Fibroblast of lung (primary cell): ENCODE measurements around the gene MCTP1. TPM values are rescaled to one million over a fixed set of nuclear protein-coding genes. Genes with fewer than 3 reads are reported as not detected.

ENCODE experiments used
- DNase-seq, 2 donors: peaks; one replicate each; pipeline versions ENCODE4 v3.0.0 to v3.0.0-alpha.2; 2010; ENCODE audit warnings: low read depth in 2 of 2
- H2AFZ ChIP-seq: 2 replicates; pipeline ENCODE4 v1.5.1; 2012; ENCODE audit warnings: low read length, control low read depth, inconsistent platforms
- H3K27ac ChIP-seq: 2 replicates; pipeline ENCODE4 v1.5.1; 2011; ENCODE audit warnings: low read length, control low read depth; ENCODE audit not compliant: insufficient read depth
- H3K27me3 ChIP-seq: 2 replicates; pipeline ENCODE4 v1.5.1; 2011; ENCODE audit warnings: mild to moderate bottlenecking, low read length; ENCODE audit not compliant: control insufficient read depth, insufficient read depth
- H3K36me3 ChIP-seq: 2 replicates; pipeline ENCODE4 v1.5.1; 2011; ENCODE audit warnings: low read length; ENCODE audit not compliant: control insufficient read depth, insufficient read depth
- H3K4me1 ChIP-seq: 2 replicates; pipeline ENCODE4 v1.5.1; 2011; ENCODE audit warnings: low read length; ENCODE audit not compliant: control insufficient read depth, insufficient read depth; ENCODE audit errors: extremely low read depth
- H3K4me2 ChIP-seq: 2 replicates; pipeline ENCODE4 v1.5.1; 2011; ENCODE audit warnings: low read length, control low read depth; ENCODE audit not compliant: insufficient read depth; ENCODE audit errors: extremely low read depth
- H3K4me3 ChIP-seq, 4 experiments: fragments of 200-600 bp in 1 of 4; sonication (generic) in 1 of 4; replicated peaks in 1 of 4; 2 replicates each; pipeline ENCODE4 v1.5.1; 2011 to 2016; ENCODE audit warnings: low read length in 4 of 4, low read depth in 3 of 4, mild to moderate bottlenecking in 3 of 4, control low read depth in 2 of 4, inconsistent platforms in 1 of 4, mixed read lengths in 1 of 4; ENCODE audit not compliant: insufficient read depth in 1 of 4; ENCODE audit errors: control extremely low read depth in 1 of 4
- H3K79me2 ChIP-seq: 2 replicates; pipeline ENCODE4 v1.5.1; 2012; ENCODE audit warnings: mild to moderate bottlenecking, low read length, inconsistent platforms; ENCODE audit not compliant: control insufficient read depth, insufficient read depth
- H3K9ac ChIP-seq: 2 replicates; pipeline ENCODE4 v1.5.1; 2011; ENCODE audit warnings: mild to moderate bottlenecking, low read length, control low read depth; ENCODE audit not compliant: insufficient read depth
- H3K9me3 ChIP-seq: 2 replicates; pipeline ENCODE4 v1.5.1; 2012; ENCODE audit warnings: low read depth, low read length; ENCODE audit not compliant: control insufficient read depth, insufficient read depth
- H4K20me1 ChIP-seq: 2 replicates; pipeline ENCODE4 v1.5.1; 2011; ENCODE audit warnings: low read length; ENCODE audit not compliant: control insufficient read depth, insufficient read depth; ENCODE audit errors: extremely low read depth
- EZH2 ChIP-seq: IDR thresholded peaks from 2 replicates; pipeline ENCODE4 v1.5.1; 2012; ENCODE audit warnings: low read length, control low read depth, mild to moderate bottlenecking; ENCODE audit errors: missing control alignments
- polyA plus RNA-seq, 2 donors: library from polyadenylated mRNA; depleted of rRNA in 1 of 2; stranded (reverse) in 1 of 2; unstranded in 1 of 2; fragments of >200 nt; gene quantifications; 2 replicates each; pipeline ENCODE4 v1.2.1, GENCODE V29; 2011 to 2012; ENCODE audit warnings: missing spikeins in 1 of 2
- total RNA-seq: library from RNA; depleted of rRNA; stranded (reverse); fragments of >200 nt; gene quantifications from 2 replicates; pipeline ENCODE4 v1.2.1, GENCODE V29; 2014
- TF ChIP-seq, protein P1 (sequence below), 2 donors: IDR thresholded peaks in 1 of 2; conservative IDR thresholded peaks in 1 of 2; 1 replicate in 1 of 2; 2 replicates in 1 of 2; pipeline ENCODE4 v1.5.1; 2011 to 2012; ENCODE audit warnings: low read length in 2 of 2, control low read depth in 1 of 2, inconsistent platforms in 1 of 2, low read depth in 1 of 2, mild to moderate bottlenecking in 1 of 2

MCTP1 gene
- total and polyA plus RNA-seq, 2 donors (not counting 1 experiment from before 2014, with no cell fraction given), result 0.78 to 7.9 TPM

DNA sequence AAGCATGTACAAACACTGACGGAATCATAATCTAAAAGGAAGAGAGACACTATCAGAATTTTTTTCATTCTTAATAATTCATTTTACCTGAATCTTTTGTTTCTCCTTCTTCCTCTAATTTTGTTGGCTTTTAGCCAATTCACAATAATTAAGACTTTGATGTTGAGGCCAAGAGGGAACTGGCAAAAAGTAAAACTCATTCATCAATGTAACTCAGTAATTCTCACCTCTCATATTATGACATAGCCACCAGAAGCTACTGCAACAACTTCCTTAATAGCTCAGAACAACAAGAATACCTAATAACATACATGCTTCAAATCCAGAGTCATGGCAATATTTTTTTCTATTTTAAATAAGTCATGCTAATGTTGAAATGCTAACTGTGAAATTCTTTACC lies 64.5 kb downstream of the MCTP1 start:
- H3K4me2 ChIP-seq, result no peak overlapping the region
- H4K20me1 ChIP-seq, result no peaks in the 10 kb centered on the region
- no peak overlapping the region for H2AFZ ChIP-seq
- H3K9me3 ChIP-seq, result no peaks in the 10 kb centered on the region
- H3K4me3 ChIP-seq, result no peak overlapping the region
- H3K27ac ChIP-seq, result no peak overlapping the region
- no peak overlapping the region for H3K9ac ChIP-seq
- no peaks in the 10 kb centered on the region for H3K4me1 ChIP-seq
- TF ChIP-seq EZH2, result no peak
- TF ChIP-seq, protein P1, sequence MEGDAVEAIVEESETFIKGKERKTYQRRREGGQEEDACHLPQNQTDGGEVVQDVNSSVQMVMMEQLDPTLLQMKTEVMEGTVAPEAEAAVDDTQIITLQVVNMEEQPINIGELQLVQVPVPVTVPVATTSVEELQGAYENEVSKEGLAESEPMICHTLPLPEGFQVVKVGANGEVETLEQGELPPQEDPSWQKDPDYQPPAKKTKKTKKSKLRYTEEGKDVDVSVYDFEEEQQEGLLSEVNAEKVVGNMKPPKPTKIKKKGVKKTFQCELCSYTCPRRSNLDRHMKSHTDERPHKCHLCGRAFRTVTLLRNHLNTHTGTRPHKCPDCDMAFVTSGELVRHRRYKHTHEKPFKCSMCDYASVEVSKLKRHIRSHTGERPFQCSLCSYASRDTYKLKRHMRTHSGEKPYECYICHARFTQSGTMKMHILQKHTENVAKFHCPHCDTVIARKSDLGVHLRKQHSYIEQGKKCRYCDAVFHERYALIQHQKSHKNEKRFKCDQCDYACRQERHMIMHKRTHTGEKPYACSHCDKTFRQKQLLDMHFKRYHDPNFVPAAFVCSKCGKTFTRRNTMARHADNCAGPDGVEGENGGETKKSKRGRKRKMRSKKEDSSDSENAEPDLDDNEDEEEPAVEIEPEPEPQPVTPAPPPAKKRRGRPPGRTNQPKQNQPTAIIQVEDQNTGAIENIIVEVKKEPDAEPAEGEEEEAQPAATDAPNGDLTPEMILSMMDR (conservative IDR thresholded peaks at IDR 0.05 in 1 of 2, IDR thresholded peaks at IDR 0.05 in 1 of 2; ENCODE audit: low read depth in 1 of 2, low read length in 2 of 2), result no peak
- no peaks in the 10 kb centered on the region for H3K79me2 ChIP-seq
- no peaks in the 10 kb centered on the region for H3K27me3 ChIP-seq
- DNase-seq, result no peak
- H3K36me3 ChIP-seq, result no peaks in the 10 kb centered on the region

DNA sequence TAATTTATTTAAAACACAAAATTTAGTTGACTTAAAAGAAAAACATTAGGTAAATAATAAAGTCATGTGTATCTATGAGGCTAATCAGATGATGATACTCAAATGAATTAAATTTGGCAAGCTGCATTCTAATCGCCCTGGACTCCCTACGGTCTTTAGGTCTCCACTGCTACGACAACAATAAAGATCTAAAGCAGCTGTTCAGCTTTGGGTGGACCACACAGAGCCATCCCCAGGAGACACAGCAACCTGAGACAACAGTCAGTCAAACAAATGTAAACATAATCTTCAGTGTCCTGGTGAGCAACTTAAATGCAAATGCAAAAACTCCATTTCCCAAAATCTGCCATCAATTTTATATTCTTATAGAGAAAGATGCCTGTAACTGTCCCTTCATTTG lies 65.5 kb downstream of the MCTP1 start:
- no peak overlapping the region for H3K4me3 ChIP-seq
- no peaks in the 10 kb centered on the region for H3K36me3 ChIP-seq
- H3K9ac ChIP-seq, result no peak overlapping the region
- no peaks in the 10 kb centered on the region for H4K20me1 ChIP-seq
- no peaks in the 10 kb centered on the region for H3K79me2 ChIP-seq
- no peak overlapping the region for H3K27ac ChIP-seq
- no peaks in the 10 kb centered on the region for H3K4me1 ChIP-seq
- H3K27me3 ChIP-seq, result no peaks in the 10 kb centered on the region
- no peak for TF ChIP-seq EZH2
- TF ChIP-seq, protein P1 (conservative IDR thresholded peaks at IDR 0.05 in 1 of 2, IDR thresholded peaks at IDR 0.05 in 1 of 2; ENCODE audit: low read depth in 1 of 2, low read length in 2 of 2), result no peak
- H3K9me3 ChIP-seq, result no peaks in the 10 kb centered on the region
- no peak for DNase-seq
- no peak overlapping the region for H3K4me2 ChIP-seq
- no peak overlapping the region for H2AFZ ChIP-seq

DNA sequence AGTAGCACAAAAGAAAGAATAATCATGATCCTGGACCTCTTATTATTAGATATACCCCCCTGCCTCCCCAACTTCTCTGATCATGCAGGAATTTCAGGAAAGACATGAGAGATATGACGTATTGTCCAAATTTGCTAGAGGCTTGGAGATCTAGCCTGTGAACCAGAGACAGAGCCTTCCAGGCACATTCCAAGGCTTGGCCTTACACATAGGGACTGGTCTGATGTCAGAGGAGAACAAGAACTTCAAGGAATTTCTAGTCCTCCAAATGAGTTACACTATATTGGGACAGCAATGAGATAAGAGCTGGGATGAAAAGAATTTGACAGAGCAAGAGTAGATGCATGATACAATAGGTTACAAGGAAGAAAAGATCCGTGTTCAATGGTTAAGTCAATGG lies 67.0 kb downstream of the MCTP1 start:
- no peak for DNase-seq
- Histone ChIP-seq H4K20me1 (no peaks in the 10 kb centered on the region), H3K4me2 (no peak overlapping the region), H3K4me3 (no peak overlapping the region), H3K36me3 (no peaks in the 10 kb centered on the region), H2AFZ (no peak overlapping the region), H3K27ac (no peak overlapping the region), H3K9me3 (no peaks in the 10 kb centered on the region), H3K4me1 (no peaks in the 10 kb centered on the region), H3K79me2 (no peaks in the 10 kb centered on the region), H3K9ac (no peak overlapping the region), H3K27me3 (no peaks in the 10 kb centered on the region)
- no peak for TF ChIP-seq EZH2
- TF ChIP-seq, protein P1 (conservative IDR thresholded peaks at IDR 0.05 in 1 of 2, IDR thresholded peaks at IDR 0.05 in 1 of 2; ENCODE audit: low read depth in 1 of 2, low read length in 2 of 2), result no peak
